Left cardiac atrium (tissue), 4 donors: ENCODE measurements around the gene ARHGEF12. TPM values are rescaled to one million over a fixed set of nuclear protein-coding genes. Genes with fewer than 3 reads are reported as not detected.
A peak's percentile ranks its signal among the peaks of the same experiment; 100 is the strongest.

Experiments used
- ATAC-seq, 2 donors: fragments of 200-7000 bp; cut with Tn5 transposase; one replicate each; pipeline ENCODE4 v1.9.1; 2020; ENCODE audit warnings: mild to moderate bottlenecking in 2 of 2, moderate library complexity in 2 of 2
- DNase-seq: peaks from one replicate; pipeline ENCODE4 v3.0.0-alpha.2; 2020
- intact Hi-C, 2 donors: fragments of 100-400 bp; cut with DNase I; formaldehyde crosslinking; loops; one replicate each; pipeline versions ENCODE4 v1.14.1 to v1.15.1; 2022 to 2023
- long read RNA-seq: library from polyadenylated mRNA; unstranded; transcript quantifications from one replicate; pipeline ENCODE4 v2.0.0, GENCODE V29; 2021
- total RNA-seq, 2 donors: library from RNA; stranded (reverse); fragmentation: NEBNext Ultra II Directional; extraction: Animal tissue kit (Norgen Biotek cat#: 25700); gene quantifications; one replicate each; pipeline ENCODE4 v1.2.1, GENCODE V29; 2021
- donor health status: DM: no; HTN: yes; CAD: no.
- donor health status: DM: no; HTN: yes; CAD: no; lungs with severe emphysema.
- donor health status: DM: yes; HTN: yes; CAD: no.
- donor health status: Dilated cardiomyopathy.

ARHGEF12 gene, protein sequence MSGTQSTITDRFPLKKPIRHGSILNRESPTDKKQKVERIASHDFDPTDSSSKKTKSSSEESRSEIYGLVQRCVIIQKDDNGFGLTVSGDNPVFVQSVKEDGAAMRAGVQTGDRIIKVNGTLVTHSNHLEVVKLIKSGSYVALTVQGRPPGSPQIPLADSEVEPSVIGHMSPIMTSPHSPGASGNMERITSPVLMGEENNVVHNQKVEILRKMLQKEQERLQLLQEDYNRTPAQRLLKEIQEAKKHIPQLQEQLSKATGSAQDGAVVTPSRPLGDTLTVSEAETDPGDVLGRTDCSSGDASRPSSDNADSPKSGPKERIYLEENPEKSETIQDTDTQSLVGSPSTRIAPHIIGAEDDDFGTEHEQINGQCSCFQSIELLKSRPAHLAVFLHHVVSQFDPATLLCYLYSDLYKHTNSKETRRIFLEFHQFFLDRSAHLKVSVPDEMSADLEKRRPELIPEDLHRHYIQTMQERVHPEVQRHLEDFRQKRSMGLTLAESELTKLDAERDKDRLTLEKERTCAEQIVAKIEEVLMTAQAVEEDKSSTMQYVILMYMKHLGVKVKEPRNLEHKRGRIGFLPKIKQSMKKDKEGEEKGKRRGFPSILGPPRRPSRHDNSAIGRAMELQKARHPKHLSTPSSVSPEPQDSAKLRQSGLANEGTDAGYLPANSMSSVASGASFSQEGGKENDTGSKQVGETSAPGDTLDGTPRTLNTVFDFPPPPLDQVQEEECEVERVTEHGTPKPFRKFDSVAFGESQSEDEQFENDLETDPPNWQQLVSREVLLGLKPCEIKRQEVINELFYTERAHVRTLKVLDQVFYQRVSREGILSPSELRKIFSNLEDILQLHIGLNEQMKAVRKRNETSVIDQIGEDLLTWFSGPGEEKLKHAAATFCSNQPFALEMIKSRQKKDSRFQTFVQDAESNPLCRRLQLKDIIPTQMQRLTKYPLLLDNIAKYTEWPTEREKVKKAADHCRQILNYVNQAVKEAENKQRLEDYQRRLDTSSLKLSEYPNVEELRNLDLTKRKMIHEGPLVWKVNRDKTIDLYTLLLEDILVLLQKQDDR (N-terminal part only)
- 10 to 100 TPM; 76.4 to 92.3 TPM for total RNA-seq
- long read RNA-seq, partial matches to known transcripts = 3 of 12 reads
- long read RNA-seq, other reads (novel, unspliced or antisense) = 9 of 12 reads

GRCh38 chr11:120335908-120336640 is at the start of gene ARHGEF12:
TSS of gene ARHGEF12 (plus strand) at chr11:120336413. CDS start at chr11:120337244, 831 bp downstream.
- intact Hi-C loops = loop anchor here (5.0 to 10.0 kb wide), 3 partner anchors 89 to 139 kb away; no protein-coding TSS in a partner anchor
- DNase-seq = peak; percentile 97
- ATAC-seq = peak; percentile 85

DNA sequence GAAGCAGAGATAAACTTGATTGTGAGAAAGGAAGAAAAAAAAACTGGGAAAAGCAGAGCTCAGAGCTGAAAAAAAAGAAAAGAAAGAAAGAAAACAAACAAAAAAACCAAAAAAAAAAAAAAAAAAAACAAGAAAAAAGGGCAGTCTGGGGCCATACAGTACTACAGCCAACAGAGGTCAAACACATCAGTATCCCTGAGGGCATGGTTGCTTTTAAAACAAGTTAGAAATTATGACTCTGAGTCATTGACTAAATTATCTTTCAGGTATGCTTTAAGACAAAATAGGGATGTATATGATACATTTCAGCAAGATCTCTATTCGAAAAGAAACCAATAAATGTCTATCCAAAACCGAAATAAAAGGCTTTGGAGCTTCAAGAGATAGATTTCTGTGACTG is 48.2 kb upstream of the ARHGEF12 start:
- no peak for ATAC-seq
- intact Hi-C loops = no loop called here

DNA sequence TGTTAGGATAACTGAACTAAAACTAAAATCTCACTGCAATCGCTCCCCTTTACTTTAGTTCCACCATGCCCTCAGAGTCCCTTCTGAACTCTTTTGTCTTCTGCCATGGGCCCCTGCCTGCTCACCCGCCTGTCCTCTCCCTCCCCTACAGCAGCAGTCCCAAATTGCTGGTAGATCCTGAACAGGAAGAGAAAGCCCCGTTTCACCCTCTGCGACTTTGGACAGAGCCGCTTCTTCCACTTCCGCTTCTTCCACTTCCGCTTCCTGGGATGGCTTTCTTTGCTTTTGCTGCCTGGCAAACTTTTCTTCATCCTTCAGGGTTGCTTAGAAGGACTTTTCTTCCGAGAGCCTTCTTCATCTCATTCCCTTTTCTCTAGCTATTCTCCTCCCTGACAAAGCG is 46.8 kb upstream of the ARHGEF12 start:
- ATAC-seq (no peak), DNase-seq (no peak)
- intact Hi-C loops = no loop called here

More for the DNA sequence above, 48.2 kb upstream of the ARHGEF12 start:
- no peak for DNase-seq

GRCh38 chr11:120290956-120291355 is 45.3 kb upstream of the ARHGEF12 start:
- intact Hi-C loops = no loop called here
- no peak for ATAC-seq
- DNase-seq = no peak

DNA sequence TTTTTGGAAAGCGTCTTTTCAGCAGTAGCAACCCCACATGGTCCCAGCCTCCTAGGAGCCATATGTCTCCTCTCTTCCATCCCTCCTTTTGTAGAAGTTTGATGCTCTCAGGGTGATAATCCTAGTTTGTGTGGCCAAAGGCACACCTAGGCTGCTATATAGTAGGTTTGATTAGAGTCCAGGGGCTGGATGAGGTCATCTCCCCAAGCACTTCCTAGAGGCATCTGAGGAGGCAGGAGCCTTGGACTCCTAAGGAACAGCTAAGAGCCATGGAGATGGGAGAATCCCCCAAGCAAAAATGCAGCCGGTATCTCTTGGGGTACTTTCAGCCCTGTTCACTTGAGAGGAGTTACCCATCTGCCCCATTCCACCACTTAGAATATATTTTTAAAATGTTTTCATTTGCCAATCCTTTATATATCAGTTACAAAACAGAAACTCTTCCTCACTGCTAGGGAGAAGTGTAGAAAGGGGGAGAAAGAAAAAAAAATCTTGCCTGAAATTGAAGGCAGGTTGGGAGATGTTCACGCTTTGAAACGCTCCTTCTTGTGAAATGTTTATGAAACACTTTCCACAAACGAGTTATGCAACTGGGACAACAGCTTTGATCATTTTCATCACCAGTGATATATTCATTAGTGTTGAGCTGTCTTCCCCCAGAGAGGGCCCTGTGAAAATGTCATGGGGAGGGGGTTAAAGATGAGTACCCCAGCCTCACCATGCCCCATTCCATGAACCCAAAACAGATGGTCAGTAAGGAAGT is 43.0 kb upstream of the ARHGEF12 start:
- intact Hi-C loops = no loop called here
- no peak for ATAC-seq
- no peak for DNase-seq

DNA sequence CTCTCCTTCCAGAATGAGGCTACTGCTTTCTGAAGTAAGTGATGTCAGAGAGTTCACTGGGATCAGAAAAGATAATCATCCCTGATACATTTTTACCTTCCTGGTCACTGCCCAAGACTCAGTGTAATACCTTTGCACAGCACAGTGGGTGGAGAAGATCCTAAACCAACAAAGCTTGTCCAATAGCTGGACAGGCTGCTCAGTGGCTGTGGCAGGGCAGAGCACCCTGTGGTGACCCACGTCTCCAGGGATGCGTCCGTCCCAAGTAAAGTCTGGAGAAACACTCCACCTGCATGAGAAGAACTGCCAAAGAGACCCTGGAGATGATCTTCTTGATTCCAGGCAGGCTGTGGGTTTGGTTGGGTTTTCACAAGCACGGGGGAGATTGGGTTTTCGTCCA is 42.1 kb upstream of the ARHGEF12 start:
- no peak for DNase-seq
- intact Hi-C loops = no loop called here
- ATAC-seq = no peak

GRCh38 chr11:120295099-120295498 is 41.1 kb upstream of the ARHGEF12 start:
- ATAC-seq (peak; percentile 39 to 75), DNase-seq (peak; percentile 35)
- intact Hi-C loops = no loop called here

DNA sequence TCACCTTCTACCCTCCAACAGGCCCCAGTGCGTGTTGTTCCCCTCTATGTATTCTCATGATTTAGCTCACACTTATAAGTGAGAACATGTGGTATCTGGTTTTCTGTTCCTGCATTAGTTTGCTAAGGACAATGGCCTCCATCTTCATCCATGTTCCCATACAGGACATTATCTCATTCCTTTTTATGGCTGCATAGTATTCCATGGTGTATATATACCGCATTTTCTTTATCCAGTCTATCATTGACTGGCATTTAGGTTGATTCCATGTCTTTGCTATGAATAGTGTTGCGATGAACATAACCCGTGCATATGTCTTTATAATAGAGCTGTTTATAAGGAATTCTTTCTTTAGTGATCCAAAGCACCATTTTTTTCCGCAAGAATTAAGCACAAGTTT is 39.7 kb upstream of the ARHGEF12 start:
- ATAC-seq (no peak), DNase-seq (no peak)
- intact Hi-C loops = no loop called here

DNA sequence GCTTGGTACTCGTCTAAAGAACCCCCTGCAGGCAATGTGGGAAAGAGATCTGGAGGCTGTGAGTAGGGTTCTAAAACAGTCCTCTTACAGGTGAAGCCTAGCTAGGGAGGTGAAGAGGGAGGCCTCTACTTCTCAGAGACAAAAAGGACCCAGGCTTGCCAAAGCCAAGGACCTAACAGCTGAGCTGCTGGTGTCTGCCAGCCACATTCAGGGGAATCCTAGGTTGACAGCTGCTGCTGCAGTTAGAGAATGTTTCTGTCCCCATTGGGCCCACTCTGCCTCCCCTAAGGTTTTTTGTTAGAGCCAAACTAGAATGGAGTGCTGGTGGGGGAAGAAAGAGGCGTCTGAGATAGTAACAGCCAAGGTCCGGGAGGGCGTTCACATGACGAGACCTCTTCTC is 37.8 kb upstream of the ARHGEF12 start:
- DNase-seq (no peak), ATAC-seq (no peak)
- intact Hi-C loops = no loop called here

GRCh38 chr11:120302001-120302805 is 34.0 kb upstream of the ARHGEF12 start:
- ATAC-seq (no peak), DNase-seq (no peak)
- intact Hi-C loops = loop anchor here in 1 of 2 donors (1.0 to 2.0 kb wide), 2 partner anchors 67 to 131 kb away; no protein-coding TSS in a partner anchor

DNA sequence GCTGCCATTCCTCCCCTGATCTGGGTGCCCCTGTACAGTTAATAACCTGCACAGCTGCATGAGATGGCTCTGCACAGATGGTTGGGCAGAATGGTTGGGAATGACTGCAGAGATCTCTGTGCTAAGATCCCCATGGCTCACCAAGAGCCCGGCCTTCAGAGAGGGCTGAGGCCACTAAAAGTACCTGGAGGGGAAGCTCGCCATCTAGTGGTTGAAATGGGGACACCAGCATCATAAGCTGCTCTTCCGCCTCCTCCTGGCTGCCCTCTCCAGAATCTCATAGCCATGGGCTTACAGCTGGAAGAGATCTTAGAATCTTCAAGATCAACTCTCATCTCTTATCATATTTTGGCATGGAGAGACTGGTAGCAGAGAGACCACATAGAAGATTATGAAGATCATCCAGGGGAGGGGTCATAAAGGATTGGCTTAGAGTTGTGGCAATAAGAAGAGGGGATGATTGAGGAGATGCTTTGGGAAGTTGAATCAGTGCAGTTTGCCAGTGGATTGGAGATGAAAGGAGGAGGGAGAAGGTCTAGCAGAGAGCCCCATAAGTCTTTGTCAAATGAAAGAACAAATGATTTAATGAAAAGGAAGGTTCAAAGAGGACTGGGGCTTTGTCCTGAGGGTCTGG is 33.1 kb upstream of the ARHGEF12 start:
- ATAC-seq = peak; percentile 74
- intact Hi-C loops = loop anchor here in 1 of 2 donors (2.0 kb wide), 1 partner anchor 132 kb away; no protein-coding TSS in a partner anchor
- DNase-seq = peak; percentile 77

GRCh38 chr11:120304526-120304925 is 31.7 kb upstream of the ARHGEF12 start:
- DNase-seq (no peak), ATAC-seq (no peak)
- intact Hi-C loops = loop anchor here in 1 of 2 donors (2.0 kb wide), 1 partner anchor 134 kb away; no protein-coding TSS in a partner anchor

- intact Hi-C loops = loop anchor here in 1 of 2 donors (2.0 kb wide), 1 partner anchor 134 kb away; no protein-coding TSS in a partner anchor
- ATAC-seq (no peak), DNase-seq (no peak)
These were observed 30.9 kb upstream of the ARHGEF12 start for GRCh38 chr11:120305286-120305685.

- peak; percentile 75 for DNase-seq
- intact Hi-C loops = no loop called here
- peak in 1 of 2 donors; percentile 65 for ATAC-seq
These were observed 29.5 kb upstream of the ARHGEF12 start for GRCh38 chr11:120306519-120307242.

DNA sequence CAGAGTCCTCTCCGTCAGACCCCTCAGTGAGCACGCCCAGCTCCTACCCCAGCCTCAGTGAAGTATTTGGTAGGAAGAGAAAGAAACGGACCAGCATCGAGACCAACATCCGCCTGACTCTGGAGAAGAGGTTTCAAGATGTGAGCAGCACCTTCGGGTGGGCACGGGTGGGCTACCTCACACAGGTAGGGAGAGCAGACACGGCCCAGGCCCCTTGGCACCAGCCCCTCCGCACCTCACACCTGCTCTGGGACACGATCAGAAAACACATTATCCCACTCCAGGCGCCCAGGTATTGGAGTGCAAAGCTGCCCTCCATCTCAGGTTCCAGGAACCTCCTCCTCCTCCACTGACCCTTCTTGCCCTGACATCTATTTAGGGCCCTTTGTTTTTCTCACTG is 28.7 kb upstream of the ARHGEF12 start:
- ATAC-seq = no peak
- intact Hi-C loops = no loop called here
- DNase-seq = no peak

DNA sequence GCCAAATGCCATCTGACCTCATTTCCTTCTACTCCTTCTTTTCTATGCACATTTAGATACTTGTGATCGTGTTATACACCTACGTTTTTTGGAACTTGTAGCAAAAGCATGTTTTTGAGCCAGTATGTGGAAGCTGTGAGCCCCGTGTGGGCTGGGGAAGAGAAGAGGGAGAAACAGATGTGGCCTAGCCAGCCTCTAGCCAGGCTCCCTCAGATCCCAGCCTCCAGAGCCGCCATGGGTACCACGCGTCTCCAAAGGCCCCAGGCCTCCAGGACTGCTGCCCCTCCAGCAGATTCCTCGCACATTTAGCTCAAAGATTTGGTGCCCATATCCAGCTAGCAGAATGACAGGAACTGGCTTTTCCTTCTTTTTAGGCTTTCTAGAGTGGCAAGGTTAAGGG is 28.1 kb upstream of the ARHGEF12 start:
- DNase-seq (no peak), ATAC-seq (no peak)
- intact Hi-C loops = no loop called here
